Adrenal gland (tissue), 12 donors: Measurements from ENCODE around the gene MAPK10. TPM values are rescaled to one million over a fixed set of nuclear protein-coding genes. Genes with fewer than 3 reads are reported as not detected.
"Not testable (repeated sequence)": the region's sequence is repeated elsewhere in the genome, so short reads cannot be mapped to it uniquely, and the experiment has no call there.

Experiments
- DNase-seq, 7 donors: peaks; one replicate each; pipeline ENCODE4 v3.0.0-alpha.2; 2019 to 2020
- H3K27ac ChIP-seq, 5 donors: fragments of 200-600 bp; sonication (generic) in 4 of 5; 1 replicate in 3 of 5; 2 replicates in 2 of 5; pipeline versions ENCODE4 v1.5.1 to v1.8.0; 2016 to 2020; ENCODE audit warnings: mild to moderate bottlenecking in 1 of 5
- H3K27me3 ChIP-seq: fragments of 200-600 bp; 2 replicates; pipeline ENCODE4 v1.8.0; 2021
- H3K36me3 ChIP-seq, 2 donors: fragments of 200-600 bp; replicated peaks in 1 of 2; 1 replicate in 1 of 2; 2 replicates in 1 of 2; pipeline versions ENCODE4 v1.5.1 to v1.8.0; 2018 to 2022
- H3K4me1 ChIP-seq, 2 donors: fragments of 200-600 bp; replicated peaks in 1 of 2; 1 replicate in 1 of 2; 2 replicates in 1 of 2; pipeline versions ENCODE4 v1.5.1 to v1.8.0; 2018 to 2021
- H3K4me3 ChIP-seq, 4 donors: fragments of 200-600 bp; sonication (generic) in 3 of 4; one replicate each; pipeline ENCODE4 v1.5.1; 2016 to 2018
- H3K9me3 ChIP-seq, 3 donors: fragments of 200-600 bp; sonication (generic) in 1 of 3; replicated peaks in 1 of 3; 1 replicate in 2 of 3; 2 replicates in 1 of 3; pipeline versions ENCODE4 v1.5.1 to v1.8.0; 2016 to 2021
- POLR2A ChIP-seq, 2 donors: fragments of 450-650 bp; IDR thresholded peaks; one replicate each; pipeline ENCODE4 v1.6.1; 2017; ENCODE audit warnings: antibody characterized with exemption in 2 of 2, mild to moderate bottlenecking in 2 of 2, moderate library complexity in 1 of 2
- WGBS, 4 donors: extraction: QIAGEN DNeasy Blood & Tissue Kit in 2 of 4; methylation state at CpG; one replicate each; pipeline versions ENCODE4 v1.1.5 to v1.1.7; 2013 to 2017; 5-methylcytosine and 5-hydroxymethylcytosine counted together
- intact Hi-C, 2 donors: fragments of 100-400 bp; cut with DNase I; formaldehyde crosslinking; loops; one replicate each; pipeline versions ENCODE4 v1.14.1 to v1.15.0; 2022 to 2023
- polyA plus RNA-seq, 3 donors: library from polyadenylated mRNA; stranded (reverse); fragments of 200-250 nt in 2 of 3; fragments of 350-450 nt in 1 of 3; fragmentation: Illumina TruSeq in 1 of 3; extraction: RNeasy Lipid Tissue Mini Kit (QIAGEN cat#74804) in 1 of 3; gene quantifications; one replicate each; pipeline ENCODE4 v1.2.3, GENCODE V29; 2013 to 2014
- total RNA-seq, 9 donors: library from RNA; depleted of rRNA in 4 of 9; stranded (reverse); fragments of >200 nt in 4 of 9; fragments of 120-200 nt in 1 of 9; fragmentation: NEBNext Ultra II Directional in 1 of 9; extraction: Animal tissue kit (Norgen Biotek cat#: 25700) in 1 of 9; gene quantifications; one replicate each; pipeline versions ENCODE4 v1.1.0 to v1.2.4, GENCODE V29; 2013 to 2023
- TF ChIP-seq, protein P1 (sequence below), 6 experiments: fragments of 450-650 bp in 4 of 6; fragments of 200-600 bp in 2 of 6; sonication (generic) in 1 of 6; IDR thresholded peaks; 1 replicate in 5 of 6; 2 replicates in 1 of 6; pipeline versions ENCODE4 v1.5.1 to v1.8.0; 2016 to 2021; ENCODE audit warnings: antibody characterized with exemption in 6 of 6, mild to moderate bottlenecking in 2 of 6, moderate library complexity in 1 of 6
- donor health status: healthy with polysubstance abuse.
- donor health status: Bipolar disorder and iron deficiency.
- donor health status: DM: yes; HTN: yes; CAD: no.
- donor health status: DM: no; HTN: no; CAD: no.
- donor health status: DM: no; HTN: no; CAD: no.
- donor health status: DM: yes; HTN: yes; CAD: no.

Gene MAPK10
- total and polyA plus RNA-seq, 12 donors, result 11.6 to 160 (median 42.1) TPM

DNA sequence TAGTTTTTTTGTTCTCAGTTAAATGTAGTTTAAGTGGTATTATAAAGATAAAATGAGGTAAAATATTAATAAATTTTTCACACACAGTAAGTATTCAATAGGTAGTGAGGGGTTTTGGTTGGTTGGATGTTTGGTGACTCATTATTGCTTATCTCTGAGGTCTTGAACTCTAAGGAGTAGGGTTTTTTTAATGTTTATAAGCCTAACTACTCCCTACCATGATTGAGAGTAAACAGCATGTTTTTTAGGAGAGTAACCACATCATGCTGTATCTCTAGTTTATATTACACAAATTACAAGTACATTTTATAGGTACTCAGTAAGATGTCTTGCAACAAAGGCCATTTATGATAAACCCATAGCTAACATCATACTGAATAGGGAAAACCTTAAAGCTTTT lies 181.6 kb downstream of the MAPK10 start:
- no peaks in the 10 kb centered on the region for H3K36me3 ChIP-seq
- H3K9me3 ChIP-seq, result peaks cover 0 to 4% (median 0%) of the 10 kb centered on the region in 3 donors
- H3K4me3 ChIP-seq, result no peak overlapping the region
- H3K27ac ChIP-seq, result no peak overlapping the region
- no peak for TF ChIP-seq POLR2A (IDR thresholded peaks at IDR 0.05)
- TF ChIP-seq, protein P1, sequence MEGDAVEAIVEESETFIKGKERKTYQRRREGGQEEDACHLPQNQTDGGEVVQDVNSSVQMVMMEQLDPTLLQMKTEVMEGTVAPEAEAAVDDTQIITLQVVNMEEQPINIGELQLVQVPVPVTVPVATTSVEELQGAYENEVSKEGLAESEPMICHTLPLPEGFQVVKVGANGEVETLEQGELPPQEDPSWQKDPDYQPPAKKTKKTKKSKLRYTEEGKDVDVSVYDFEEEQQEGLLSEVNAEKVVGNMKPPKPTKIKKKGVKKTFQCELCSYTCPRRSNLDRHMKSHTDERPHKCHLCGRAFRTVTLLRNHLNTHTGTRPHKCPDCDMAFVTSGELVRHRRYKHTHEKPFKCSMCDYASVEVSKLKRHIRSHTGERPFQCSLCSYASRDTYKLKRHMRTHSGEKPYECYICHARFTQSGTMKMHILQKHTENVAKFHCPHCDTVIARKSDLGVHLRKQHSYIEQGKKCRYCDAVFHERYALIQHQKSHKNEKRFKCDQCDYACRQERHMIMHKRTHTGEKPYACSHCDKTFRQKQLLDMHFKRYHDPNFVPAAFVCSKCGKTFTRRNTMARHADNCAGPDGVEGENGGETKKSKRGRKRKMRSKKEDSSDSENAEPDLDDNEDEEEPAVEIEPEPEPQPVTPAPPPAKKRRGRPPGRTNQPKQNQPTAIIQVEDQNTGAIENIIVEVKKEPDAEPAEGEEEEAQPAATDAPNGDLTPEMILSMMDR (IDR thresholded peaks at IDR 0.05), result no peak
- intact Hi-C loops, result no loop called here
- no peak for DNase-seq
- H3K4me1 ChIP-seq, result no peaks in the 10 kb centered on the region
- H3K27me3 ChIP-seq, result no peaks in the 10 kb centered on the region

DNA sequence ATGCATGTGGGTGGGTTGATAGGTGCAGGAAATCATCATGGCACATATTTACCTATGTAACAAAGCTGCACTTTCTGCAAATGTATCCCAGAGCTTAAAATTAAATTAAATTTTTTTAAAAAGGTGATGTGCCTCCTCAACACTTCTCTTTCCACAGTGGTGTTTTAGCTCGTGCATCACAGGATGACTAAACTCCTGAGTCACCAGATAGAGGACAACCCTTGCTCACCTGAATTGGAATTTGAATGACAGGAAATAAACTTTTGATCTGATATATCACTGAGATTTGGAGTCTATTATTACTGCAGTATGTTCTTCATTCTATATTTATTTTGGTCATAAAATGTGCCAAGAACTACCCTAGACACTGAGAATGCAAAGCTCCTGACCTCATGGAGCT lies 185.3 kb downstream of the MAPK10 start:
- intact Hi-C loops, result no loop called here
- no peak for TF ChIP-seq POLR2A (IDR thresholded peaks at IDR 0.05)
- TF ChIP-seq, protein P1 (IDR thresholded peaks at IDR 0.05), result no peak
- DNase-seq, result no peak
- no peaks in the 10 kb centered on the region for H3K27me3 ChIP-seq
- H3K4me3 ChIP-seq, result no peak overlapping the region
- no peaks in the 10 kb centered on the region for H3K4me1 ChIP-seq
- WGBS, 4 donors, result 39 to 66% (median 62%) methylated on average over 1 of the region's 1 CpG
- H3K9me3 ChIP-seq, result peaks cover 0 to 3% (median 0%) of the 10 kb centered on the region in 3 donors
- no peaks in the 10 kb centered on the region for H3K36me3 ChIP-seq
- no peak overlapping the region for H3K27ac ChIP-seq

DNA sequence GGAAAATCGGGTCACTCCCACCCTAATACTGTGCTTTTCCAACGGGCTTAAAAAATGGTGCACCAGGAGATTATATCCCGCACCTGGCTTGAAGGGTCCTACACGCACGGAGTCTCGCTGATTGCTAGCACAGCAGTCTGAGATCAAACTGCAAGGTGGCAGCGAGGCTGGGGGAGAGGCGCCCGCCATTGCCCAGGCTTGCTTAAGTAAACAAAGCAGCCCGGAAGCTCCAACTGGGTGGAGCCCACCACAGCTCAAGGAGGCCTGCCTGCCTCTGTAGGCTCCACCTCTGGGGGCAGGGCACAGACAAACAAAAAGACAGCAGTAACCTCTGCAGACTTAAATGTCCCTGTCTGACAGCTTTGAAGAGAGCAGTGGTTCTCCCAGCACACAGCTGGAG lies 191.5 kb downstream of the MAPK10 start:
- H3K36me3 ChIP-seq, DNase-seq, intact Hi-C loops, H3K27me3 ChIP-seq, H3K4me3 ChIP-seq, H3K4me1 ChIP-seq, H3K27ac ChIP-seq, H3K9me3 ChIP-seq: not testable (repeated sequence)
- whole genome bisulfite sequencing, 4 donors, result 89 to 100% (median 95%) methylated on average over 9 to 10 of the region's 10 CpGs

DNA sequence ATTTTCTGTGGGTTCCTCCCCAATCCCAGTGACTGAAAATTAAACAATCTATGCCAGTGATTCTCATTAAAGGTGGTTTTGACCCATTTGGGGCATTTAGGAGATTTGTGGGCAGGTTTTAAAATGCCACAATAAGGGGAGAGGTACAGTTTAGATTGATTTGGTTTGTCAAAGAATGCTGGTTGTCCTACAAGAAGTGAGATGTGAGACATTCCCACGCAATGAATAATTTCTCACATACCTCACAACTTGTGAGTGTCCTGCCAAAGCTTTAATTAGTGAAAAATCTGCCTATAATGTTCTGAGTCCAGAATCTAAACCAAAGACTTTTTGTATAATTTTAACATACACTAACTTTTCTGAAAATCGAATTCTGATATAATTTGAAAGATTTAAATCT lies 199.4 kb downstream of the MAPK10 start:
- Histone ChIP-seq H3K4me1 (no peaks in the 10 kb centered on the region), H3K9me3 (no peaks in the 10 kb centered on the region), H3K36me3 (no peaks in the 10 kb centered on the region), H3K27me3 (no peaks in the 10 kb centered on the region), H3K27ac (no peak overlapping the region), H3K4me3 (no peak overlapping the region)
- TF ChIP-seq POLR2A (IDR thresholded peaks at IDR 0.05), result no peak
- TF ChIP-seq, protein P1 (IDR thresholded peaks at IDR 0.05), result no peak
- WGBS, 4 donors, result 86 to 93% (median 90%) methylated on average over 2 of the region's 2 CpGs
- intact Hi-C loops, result no loop called here
- no peak for DNase-seq

DNA sequence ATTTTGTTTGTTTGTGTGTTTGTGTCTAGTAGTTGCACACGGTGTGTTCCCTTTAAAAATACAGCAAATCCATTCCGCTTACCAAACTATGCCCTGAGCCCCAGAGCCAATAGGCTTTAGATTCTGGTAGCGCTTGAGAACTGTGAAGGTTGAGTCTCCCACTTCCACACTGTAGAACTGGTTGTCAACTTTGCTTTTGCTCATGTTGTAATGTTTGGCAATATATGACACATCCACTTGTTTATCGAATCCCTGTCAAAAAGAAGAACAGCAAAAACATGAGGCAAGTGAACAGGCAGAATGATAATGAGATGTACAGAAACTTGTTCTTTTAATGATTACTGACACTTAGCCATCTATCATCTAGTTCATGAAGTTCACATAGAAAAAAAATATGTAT lies 200.6 kb downstream of the MAPK10 start:
- H3K9me3 ChIP-seq, result peaks cover 0 to 7% (median 0%) of the 10 kb centered on the region in 3 donors
- intact Hi-C loops, result no loop called here
- H3K4me1 ChIP-seq, result no peaks in the 10 kb centered on the region
- no peak overlapping the region for H3K27ac ChIP-seq
- no peaks in the 10 kb centered on the region for H3K27me3 ChIP-seq
- no peak overlapping the region for H3K4me3 ChIP-seq
- TF ChIP-seq, protein P1 (IDR thresholded peaks at IDR 0.05), result no peak
- no peak for TF ChIP-seq POLR2A (IDR thresholded peaks at IDR 0.05)
- no peak for DNase-seq
- 92 to 95% (median 94%) methylated on average over 4 of the region's 4 CpGs for WGBS, 4 donors
- H3K36me3 ChIP-seq, result no peaks in the 10 kb centered on the region
